Measurements from ENCODE around the gene GALNT9.

DNA sequence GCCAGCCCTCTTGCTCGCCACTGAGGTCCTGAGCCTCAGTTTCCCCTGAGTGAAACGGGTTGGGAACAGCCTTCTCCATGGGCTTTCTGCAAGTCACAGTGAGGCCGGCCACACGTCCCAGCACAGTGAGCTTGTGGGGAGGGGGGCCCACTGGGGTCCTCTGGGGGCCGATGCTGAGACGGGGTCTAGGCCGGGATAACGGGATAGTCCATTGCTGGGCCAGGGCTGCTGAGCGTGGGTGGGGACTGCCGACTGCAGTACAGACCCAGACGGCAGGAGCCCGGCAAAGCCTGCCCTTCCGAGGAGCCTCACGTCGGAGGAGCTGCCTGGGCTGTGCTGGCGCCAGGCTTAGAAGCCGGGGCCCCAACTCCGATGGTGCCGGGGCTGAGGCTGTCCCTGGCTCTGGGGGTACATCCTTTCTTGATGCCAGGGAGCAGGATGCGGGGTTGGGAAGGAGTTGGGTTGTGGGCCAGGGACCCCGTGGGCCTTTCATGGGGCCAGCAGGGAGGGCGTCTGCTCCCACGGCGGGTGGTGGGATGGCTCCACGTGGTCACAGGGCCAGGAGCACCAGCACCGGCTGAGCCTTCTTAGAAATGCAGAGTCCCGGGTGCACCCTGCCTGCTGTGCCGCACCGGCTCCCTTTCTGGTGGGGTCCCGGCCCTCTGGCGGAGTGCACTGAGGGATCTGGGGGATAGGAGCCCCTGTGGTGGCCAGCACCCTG is 160.9 kb downstream of the GALNT9 start:
- TF ChIP-seq, protein P1, sequence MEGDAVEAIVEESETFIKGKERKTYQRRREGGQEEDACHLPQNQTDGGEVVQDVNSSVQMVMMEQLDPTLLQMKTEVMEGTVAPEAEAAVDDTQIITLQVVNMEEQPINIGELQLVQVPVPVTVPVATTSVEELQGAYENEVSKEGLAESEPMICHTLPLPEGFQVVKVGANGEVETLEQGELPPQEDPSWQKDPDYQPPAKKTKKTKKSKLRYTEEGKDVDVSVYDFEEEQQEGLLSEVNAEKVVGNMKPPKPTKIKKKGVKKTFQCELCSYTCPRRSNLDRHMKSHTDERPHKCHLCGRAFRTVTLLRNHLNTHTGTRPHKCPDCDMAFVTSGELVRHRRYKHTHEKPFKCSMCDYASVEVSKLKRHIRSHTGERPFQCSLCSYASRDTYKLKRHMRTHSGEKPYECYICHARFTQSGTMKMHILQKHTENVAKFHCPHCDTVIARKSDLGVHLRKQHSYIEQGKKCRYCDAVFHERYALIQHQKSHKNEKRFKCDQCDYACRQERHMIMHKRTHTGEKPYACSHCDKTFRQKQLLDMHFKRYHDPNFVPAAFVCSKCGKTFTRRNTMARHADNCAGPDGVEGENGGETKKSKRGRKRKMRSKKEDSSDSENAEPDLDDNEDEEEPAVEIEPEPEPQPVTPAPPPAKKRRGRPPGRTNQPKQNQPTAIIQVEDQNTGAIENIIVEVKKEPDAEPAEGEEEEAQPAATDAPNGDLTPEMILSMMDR (IDR thresholded peaks at IDR 0.05) = no peak
- no peak for TF ChIP-seq ZFX (IDR thresholded peaks at IDR 0.05; ENCODE audit: borderline replicate concordance)

Measured in 22Rv1 (cell line).